Testis (tissue), 2 donors: ENCODE measurements around the gene PLIN3.
A peak's percentile ranks its signal among the peaks of the same experiment; 100 is the strongest.

Experiments
- POLR2A ChIP-seq: fragments of 450-650 bp; IDR thresholded peaks from one replicate; pipeline ENCODE4 v1.6.1; 2017; ENCODE audit warnings: antibody characterized with exemption, mild to moderate bottlenecking, moderate library complexity
- TF ChIP-seq, protein P1 (sequence below), 3 experiments: fragments of 450-650 bp in 2 of 3; fragments of 200-600 bp in 1 of 3; sonication (generic) in 1 of 3; IDR thresholded peaks; one replicate each; pipeline ENCODE4 v1.5.1; 2016 to 2019; ENCODE audit warnings: antibody characterized with exemption in 3 of 3, mild to moderate bottlenecking in 2 of 3, moderate library complexity in 1 of 3

- no peak for TF ChIP-seq POLR2A
- TF ChIP-seq, protein P1, sequence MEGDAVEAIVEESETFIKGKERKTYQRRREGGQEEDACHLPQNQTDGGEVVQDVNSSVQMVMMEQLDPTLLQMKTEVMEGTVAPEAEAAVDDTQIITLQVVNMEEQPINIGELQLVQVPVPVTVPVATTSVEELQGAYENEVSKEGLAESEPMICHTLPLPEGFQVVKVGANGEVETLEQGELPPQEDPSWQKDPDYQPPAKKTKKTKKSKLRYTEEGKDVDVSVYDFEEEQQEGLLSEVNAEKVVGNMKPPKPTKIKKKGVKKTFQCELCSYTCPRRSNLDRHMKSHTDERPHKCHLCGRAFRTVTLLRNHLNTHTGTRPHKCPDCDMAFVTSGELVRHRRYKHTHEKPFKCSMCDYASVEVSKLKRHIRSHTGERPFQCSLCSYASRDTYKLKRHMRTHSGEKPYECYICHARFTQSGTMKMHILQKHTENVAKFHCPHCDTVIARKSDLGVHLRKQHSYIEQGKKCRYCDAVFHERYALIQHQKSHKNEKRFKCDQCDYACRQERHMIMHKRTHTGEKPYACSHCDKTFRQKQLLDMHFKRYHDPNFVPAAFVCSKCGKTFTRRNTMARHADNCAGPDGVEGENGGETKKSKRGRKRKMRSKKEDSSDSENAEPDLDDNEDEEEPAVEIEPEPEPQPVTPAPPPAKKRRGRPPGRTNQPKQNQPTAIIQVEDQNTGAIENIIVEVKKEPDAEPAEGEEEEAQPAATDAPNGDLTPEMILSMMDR (IDR thresholded peaks at IDR 0.05) = peak; percentile 99 to 100 (median 100)
Measured at GRCh38 chr19:4791183-4792018, 76.1 kb downstream of the PLIN3 start, which contains the start of gene FEM1A.
